ENCODE results near the gene SDK1.

The SDK1 gene

DNA sequence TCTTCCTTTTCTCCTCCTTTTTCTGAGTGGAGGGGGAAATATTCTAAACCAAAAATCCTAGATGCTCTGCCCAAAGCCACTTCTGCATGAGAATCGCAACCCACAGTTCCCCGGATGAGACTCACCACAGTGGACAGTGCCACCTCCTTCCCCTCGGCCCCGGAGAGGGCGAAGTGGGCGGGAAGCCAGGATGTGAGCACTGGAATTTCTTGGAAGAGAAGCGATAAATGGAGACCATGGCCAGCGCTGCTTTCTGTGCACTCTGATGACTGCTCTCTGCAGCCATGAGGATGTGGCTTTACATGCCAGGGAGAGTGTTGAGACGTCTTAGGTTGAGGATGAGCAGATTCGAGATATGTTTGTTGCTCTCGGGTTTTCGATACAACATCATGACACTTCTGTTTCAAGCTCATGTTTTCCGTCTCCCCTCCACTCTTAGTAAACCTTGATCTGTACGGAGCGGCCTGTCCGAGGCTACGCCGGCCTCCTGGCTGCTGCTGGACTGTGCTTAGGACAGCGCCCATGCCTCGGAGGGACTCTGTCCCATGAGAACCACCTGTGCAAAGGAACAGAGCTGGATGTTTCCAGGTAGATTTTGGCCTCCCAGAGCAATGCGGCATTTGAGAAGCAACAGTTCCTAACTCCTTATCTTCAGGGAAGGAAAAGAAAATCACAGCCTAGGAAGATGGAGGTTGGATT, 966.4 kb downstream of the SDK1 start:
- DNase-seq (ENCODE audit: low read depth, low spot score): no peak
- H3K4me3 ChIP-seq (ENCODE audit: low read depth, low read length): no peak overlapping the region
- TF ChIP-seq, protein P1, sequence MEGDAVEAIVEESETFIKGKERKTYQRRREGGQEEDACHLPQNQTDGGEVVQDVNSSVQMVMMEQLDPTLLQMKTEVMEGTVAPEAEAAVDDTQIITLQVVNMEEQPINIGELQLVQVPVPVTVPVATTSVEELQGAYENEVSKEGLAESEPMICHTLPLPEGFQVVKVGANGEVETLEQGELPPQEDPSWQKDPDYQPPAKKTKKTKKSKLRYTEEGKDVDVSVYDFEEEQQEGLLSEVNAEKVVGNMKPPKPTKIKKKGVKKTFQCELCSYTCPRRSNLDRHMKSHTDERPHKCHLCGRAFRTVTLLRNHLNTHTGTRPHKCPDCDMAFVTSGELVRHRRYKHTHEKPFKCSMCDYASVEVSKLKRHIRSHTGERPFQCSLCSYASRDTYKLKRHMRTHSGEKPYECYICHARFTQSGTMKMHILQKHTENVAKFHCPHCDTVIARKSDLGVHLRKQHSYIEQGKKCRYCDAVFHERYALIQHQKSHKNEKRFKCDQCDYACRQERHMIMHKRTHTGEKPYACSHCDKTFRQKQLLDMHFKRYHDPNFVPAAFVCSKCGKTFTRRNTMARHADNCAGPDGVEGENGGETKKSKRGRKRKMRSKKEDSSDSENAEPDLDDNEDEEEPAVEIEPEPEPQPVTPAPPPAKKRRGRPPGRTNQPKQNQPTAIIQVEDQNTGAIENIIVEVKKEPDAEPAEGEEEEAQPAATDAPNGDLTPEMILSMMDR (IDR thresholded peaks at IDR 0.05; ENCODE audit: low read depth, low read length): no peak
- in situ Hi-C loops (cut with HindIII; ENCODE audit: low sequenced_read_pairs): no loop called here

DNA sequence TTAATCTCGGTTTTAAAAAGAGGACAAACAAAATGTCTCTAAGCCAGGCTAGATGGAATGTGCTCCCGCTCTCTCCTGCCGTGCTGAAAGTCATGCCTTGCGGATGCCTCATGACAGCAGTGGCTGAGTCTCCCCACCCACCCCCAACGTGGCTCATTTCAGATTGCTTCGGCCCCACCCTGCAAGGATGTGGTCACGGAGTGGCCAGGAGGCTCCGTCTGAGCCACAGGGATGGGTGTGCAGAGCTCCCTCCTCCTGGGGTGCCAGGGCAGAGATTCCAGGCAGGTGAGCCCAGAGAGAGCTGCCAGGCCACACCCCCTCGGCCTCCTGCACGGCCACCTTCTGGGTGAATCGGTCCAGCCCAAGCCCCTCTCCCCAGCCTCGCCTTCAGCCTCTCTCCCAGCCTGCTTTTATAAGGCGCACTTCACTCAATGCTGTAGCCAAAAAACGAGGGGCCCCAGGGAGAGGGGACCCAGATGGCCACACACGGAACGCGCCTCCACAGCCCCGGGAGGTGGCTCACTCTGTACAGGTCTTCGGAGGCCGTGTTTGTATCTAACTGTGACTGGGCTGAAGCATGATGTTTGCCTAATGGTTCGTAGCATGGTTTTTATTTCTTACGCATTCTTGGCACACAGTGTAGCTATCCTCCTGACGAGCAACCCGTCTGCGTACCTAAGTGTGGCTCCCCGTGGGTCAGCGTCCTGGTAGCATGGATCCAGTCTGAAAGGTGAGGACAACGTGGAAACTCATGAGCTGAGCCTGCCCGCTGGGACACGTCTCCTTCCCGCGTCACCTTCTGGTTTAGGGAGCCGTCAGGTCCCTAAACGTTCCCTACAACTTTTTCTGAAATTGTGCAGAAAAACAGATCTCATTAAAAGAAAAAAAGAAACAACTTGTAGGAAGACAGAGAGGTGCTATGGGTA, 967.3 kb downstream of the SDK1 start:
- in situ Hi-C loops (cut with HindIII; ENCODE audit: low sequenced_read_pairs): no loop called here
- DNase-seq (ENCODE audit: low read depth, low spot score): no peak
- H3K4me3 ChIP-seq (ENCODE audit: low read depth, low read length): no peak overlapping the region
- TF ChIP-seq, protein P1 (IDR thresholded peaks at IDR 0.05; ENCODE audit: low read depth, low read length): no peak

DNA sequence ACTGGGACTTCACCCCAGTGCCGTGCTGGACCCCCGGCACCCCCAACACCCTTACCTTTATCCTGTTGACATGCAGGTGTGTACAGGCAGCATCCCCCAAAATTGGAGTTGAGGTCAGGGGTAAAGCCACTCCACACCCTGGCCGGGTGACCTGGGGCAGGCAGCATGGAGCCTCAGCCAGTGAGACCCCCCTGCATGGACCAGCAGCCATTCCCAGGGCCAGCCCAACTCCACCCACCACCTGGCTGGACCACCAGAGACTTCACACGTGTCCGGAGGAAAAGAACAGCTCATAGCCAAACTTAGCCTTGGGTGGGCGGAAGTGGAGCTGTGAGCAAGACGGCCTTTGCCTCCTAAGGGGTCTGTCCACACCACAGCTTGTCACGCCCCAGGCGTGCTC, 968.0 kb downstream of the SDK1 start:
- TF ChIP-seq, protein P1 (IDR thresholded peaks at IDR 0.05; ENCODE audit: low read depth, low read length): no peak
- H3K4me3 ChIP-seq (ENCODE audit: low read depth, low read length): no peak overlapping the region
- no peak for DNase-seq (ENCODE audit: low read depth, low spot score)
- in situ Hi-C loops (cut with HindIII; ENCODE audit: low sequenced_read_pairs): no loop called here

DNA sequence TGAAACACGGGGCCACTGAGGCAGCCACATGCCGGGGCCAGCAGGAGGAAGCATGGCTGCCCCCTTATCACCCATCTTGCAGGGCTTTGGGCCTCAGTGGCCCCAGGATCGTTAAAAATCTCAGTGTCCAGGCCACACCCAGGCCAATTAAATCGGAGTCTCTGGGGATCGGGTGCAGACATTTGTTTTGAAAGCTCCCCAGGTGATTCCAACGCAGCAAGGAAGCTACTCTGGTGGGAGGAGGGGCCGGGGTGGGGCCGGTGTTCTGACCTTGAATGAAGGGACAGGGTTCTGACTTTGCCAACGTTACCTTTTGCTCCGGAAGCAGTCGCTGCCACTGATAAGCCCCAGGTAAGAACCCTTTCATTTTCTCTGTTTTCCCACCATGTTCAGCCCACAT, 968.7 kb downstream of the SDK1 start:
- no peak for DNase-seq (ENCODE audit: low read depth, low spot score)
- TF ChIP-seq, protein P1 (IDR thresholded peaks at IDR 0.05; ENCODE audit: low read depth, low read length): no peak
- H3K4me3 ChIP-seq (ENCODE audit: low read depth, low read length): no peak overlapping the region
- in situ Hi-C loops (cut with HindIII; ENCODE audit: low sequenced_read_pairs): no loop called here

DNA sequence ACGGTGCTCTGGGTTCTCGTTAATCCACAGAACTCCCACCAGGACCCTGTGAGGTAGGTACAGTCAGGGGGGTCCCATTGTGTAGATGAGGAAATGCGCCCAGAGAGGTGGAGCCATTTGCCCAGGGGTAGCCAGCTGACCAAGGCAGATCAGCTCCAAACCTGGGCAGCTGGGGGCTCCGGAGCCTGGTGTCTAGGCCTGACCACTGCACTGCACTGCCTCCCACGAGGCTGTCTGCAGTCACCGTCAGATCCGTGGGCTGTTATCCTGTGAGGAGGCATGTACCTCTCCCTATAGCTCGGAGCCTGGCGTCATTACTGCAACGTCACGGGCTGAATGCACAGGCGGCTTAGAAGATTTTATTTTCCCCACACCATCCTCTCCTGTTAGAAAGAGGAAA, 969.2 kb downstream of the SDK1 start:
- no peak overlapping the region for H3K4me3 ChIP-seq (ENCODE audit: low read depth, low read length)
- TF ChIP-seq, protein P1 (IDR thresholded peaks at IDR 0.05; ENCODE audit: low read depth, low read length): no peak
- in situ Hi-C loops (cut with HindIII; ENCODE audit: low sequenced_read_pairs): no loop called here
- no peak for DNase-seq (ENCODE audit: low read depth, low spot score)

DNA sequence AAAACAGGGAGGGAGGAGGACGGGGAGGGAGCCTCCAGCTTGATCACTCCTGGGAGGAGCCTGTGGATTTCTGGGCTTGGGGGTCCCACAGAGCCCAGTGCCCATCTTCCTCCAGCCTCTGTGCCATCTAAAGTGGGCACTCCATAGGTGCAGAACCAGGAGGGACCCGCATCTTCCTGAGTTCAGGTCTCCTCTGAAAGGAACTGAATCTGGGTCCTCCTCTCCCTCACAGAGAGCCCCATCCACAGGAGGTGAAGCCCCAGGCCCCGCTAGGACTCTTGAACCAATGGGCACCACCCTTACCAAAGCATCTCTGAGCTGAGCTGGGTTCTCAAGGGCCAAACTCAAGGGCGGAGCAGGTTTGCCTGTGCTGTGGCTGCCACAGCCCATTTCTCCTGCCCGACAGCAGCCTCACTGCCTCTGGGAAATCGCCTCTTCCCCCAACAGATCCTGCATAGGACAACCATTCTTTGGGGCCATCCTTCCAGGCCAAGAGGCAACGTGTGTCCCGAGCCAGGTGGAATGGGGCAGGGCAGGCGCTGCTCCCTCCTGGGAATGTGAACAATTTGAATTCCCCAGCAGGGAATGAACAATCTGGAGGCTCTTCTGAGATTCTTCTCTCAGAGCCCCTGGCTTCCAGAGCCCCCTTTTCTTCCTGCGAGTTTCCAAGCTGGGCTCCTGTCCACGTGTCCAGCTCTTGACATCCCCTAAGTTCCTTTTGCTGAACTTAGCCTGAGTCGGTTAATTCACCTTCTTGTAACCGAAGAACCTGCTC, 970.1 kb downstream of the SDK1 start:
- TF ChIP-seq, protein P1 (IDR thresholded peaks at IDR 0.05; ENCODE audit: low read depth, low read length): no peak
- in situ Hi-C loops (cut with HindIII; ENCODE audit: low sequenced_read_pairs): no loop called here
- no peak overlapping the region for H3K4me3 ChIP-seq (ENCODE audit: low read depth, low read length)
- DNase-seq (ENCODE audit: low read depth, low spot score): no peak

Measured in astrocyte of the spinal cord (primary cell).